Stimulated activated CD8-positive, alpha-beta memory T cell treated with anti-CD3 and anti-CD28 coated beads, Interleukin-7, amount 100 ng/mL, for 48 hours (primary cell): ENCODE measurements around the gene CLIC2.
A peak's percentile ranks its signal among the peaks of the same experiment; 100 is the strongest.

Experiments
- DNase-seq, 2 donors: peaks; one replicate each; pipeline ENCODE4 v3.0.0-alpha.2; 2020; ENCODE audit warnings: low read depth in 1 of 2; ENCODE audit errors: extremely low read depth in 1 of 2

The CLIC2 gene

GRCh38 chrX:155263854-155264628 is 70.4 kb downstream of the CLIC2 start, which contains the start of gene RAB39B:
TSS of gene RAB39B (minus strand) at chrX:155264491. CDS start at chrX:155264288, 203 bp downstream.
- peak; percentile 41 to 68 for DNase-seq

GRCh38 chrX:155262970-155263754 is 71.3 kb downstream of the CLIC2 start:
- DNase-seq: no peak

- DNase-seq: no peak
These were observed 74.7 kb downstream of the CLIC2 start for GRCh38 chrX:155259752-155260151.

- DNase-seq: no peak
These were observed 83.0 kb downstream of the CLIC2 start for GRCh38 chrX:155251391-155251790.

GRCh38 chrX:155247497-155247896 is 86.9 kb downstream of the CLIC2 start:
- no peak for DNase-seq

GRCh38 chrX:155246748-155247147 is 87.7 kb downstream of the CLIC2 start:
- no peak for DNase-seq

GRCh38 chrX:155242300-155242699 is 92.1 kb downstream of the CLIC2 start:
- no peak for DNase-seq

- DNase-seq: no peak
These were observed 96.7 kb downstream of the CLIC2 start for GRCh38 chrX:155237719-155238118.

- DNase-seq: no peak
These were observed 98.5 kb downstream of the CLIC2 start for GRCh38 chrX:155235891-155236290.

- no peak for DNase-seq
These were observed 103.3 kb downstream of the CLIC2 start for GRCh38 chrX:155231163-155231562.
